WI38 (cell line): Measurements from ENCODE around the gene KDM4C.

Experiments
- H3K4me3 ChIP-seq: 2 replicates; pipeline ENCODE4 v1.5.1; 2011; ENCODE audit warnings: low read depth, mild to moderate bottlenecking, control low read depth, low read length
- CTCF ChIP-seq: IDR thresholded peaks from 2 replicates; pipeline ENCODE4 v1.5.1; 2012; ENCODE audit warnings: low read depth, mild to moderate bottlenecking, control low read depth, low read length

Gene KDM4C

GRCh38 chr9:7185612-7186011 is 427.8 kb downstream of the KDM4C start:
- TF ChIP-seq CTCF = no peak
- no peak overlapping the region for H3K4me3 ChIP-seq

- peak; percentile 82 for TF ChIP-seq CTCF
Measured at GRCh38 chr9:7186175-7186574, 428.4 kb downstream of the KDM4C start.

GRCh38 chr9:7192266-7192665 is 434.5 kb downstream of the KDM4C start:
- no peak overlapping the region for H3K4me3 ChIP-seq
- no peak for TF ChIP-seq CTCF

More at GRCh38 chr9:7186175-7186574, 428.4 kb downstream of the KDM4C start:
- no peak overlapping the region for H3K4me3 ChIP-seq

GRCh38 chr9:7195526-7195925 is 437.8 kb downstream of the KDM4C start:
- no peak overlapping the region for H3K4me3 ChIP-seq
- no peak for TF ChIP-seq CTCF

GRCh38 chr9:7196467-7196866 is 438.7 kb downstream of the KDM4C start:
- no peak for TF ChIP-seq CTCF
- H3K4me3 ChIP-seq = no peak overlapping the region

- no peak for TF ChIP-seq CTCF
- H3K4me3 ChIP-seq = no peak overlapping the region
Measured at GRCh38 chr9:7201196-7201595, 443.4 kb downstream of the KDM4C start.

- TF ChIP-seq CTCF = no peak
- no peak overlapping the region for H3K4me3 ChIP-seq
Measured at GRCh38 chr9:7205806-7206205, 448.0 kb downstream of the KDM4C start.
